Measurements from ENCODE around the gene CDH13.

DNA sequence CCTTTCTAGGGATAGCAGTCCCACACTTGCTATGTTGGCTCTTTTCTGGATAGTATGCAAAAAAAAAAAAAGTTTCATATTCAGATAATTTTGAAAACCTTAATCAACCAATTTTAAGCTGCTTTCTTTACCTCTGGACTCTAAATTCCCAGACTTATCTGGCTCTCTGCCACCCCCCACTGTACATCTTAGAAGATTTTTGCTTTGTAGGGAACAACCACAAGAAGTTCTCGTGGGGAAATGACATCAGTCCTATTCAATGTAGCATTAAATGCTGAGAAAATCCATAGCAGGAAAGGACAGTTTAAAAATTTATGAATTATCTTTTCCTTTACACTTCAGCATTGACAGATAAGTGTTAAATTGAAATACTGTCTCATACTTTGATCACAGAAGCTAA is 618.3 kb downstream of the CDH13 start:
- no peak for TF ChIP-seq CTCF (IDR thresholded peaks at IDR 0.05)
- no peak for TF ChIP-seq ZFX (IDR thresholded peaks at IDR 0.05; ENCODE audit: borderline replicate concordance)
